GM18508 (cell line): ENCODE results near the gene MRPL42.

ENCODE experiments used
- ATAC-seq: cut with Tn5 transposase; IDR thresholded peaks from one replicate; pipeline ENCODE4 v1.9.1; 2021; ENCODE audit warnings: moderate number of reproducible peaks; ENCODE audit not compliant: insufficient read depth, unreplicated experiment

MRPL42 gene

DNA sequence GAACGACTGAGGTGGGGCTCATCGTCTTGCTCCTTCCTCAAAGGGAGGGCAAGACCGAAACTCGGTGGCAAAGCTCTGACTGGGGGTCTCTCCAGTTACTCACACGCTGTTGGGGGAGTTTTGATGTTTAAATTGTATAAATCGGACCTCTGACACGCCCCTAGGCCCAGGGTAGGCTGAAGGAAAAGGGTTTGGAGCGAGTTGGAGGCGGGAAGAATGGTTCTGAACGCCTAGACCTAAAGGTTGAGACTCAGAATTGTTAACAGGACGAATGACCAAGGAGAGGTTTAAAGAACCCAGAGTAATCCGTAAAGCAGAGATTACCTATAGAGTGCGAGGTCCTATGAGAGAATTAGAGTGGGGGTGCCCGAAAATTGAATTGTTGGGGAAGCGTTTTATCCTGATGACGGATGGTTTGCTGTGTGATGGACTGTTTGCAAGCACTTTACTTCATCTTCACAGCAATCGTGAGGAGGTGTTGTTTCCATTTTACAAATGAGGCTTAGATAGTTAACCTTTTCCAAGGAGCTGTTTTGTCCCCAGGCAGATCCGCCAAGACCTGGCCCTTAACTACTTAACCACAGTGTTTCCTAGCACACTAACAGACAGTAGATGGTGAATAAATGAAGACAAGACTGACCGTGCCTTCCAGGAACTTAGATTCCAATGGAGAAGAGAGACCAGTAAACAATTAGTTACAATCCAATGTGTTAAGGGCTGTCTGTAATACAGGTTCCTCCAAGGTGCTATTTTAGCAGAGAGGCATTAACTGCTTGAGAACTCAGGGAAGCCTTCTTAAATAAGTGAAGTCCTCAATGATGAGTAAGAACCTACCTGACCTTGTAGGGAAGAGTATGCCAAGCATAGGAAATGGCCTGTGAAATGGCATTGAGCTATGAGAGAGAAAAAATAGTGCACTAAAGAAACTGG, 24.6 kb upstream of the MRPL42 start:
- no peak for ATAC-seq

DNA sequence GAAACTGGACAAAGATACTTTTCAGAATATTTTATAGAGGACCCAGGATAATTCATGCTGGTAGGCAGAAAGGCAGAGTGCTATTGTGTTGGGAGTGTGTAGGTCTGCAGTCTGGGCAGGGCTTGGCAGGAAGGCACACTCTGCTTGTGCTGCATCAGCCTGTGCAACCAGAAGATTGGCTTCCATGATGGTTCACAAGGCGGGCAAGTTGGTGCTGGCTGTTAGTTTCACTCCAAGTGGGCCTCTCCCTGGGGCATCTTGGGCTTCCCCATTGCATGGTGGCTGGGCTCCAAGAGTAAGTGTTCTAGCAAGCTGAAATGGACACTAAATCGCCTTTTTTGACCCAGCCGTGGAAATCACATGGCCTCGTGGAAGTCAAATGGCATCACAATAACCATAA, 23.7 kb upstream of the MRPL42 start:
- ATAC-seq = no peak

DNA sequence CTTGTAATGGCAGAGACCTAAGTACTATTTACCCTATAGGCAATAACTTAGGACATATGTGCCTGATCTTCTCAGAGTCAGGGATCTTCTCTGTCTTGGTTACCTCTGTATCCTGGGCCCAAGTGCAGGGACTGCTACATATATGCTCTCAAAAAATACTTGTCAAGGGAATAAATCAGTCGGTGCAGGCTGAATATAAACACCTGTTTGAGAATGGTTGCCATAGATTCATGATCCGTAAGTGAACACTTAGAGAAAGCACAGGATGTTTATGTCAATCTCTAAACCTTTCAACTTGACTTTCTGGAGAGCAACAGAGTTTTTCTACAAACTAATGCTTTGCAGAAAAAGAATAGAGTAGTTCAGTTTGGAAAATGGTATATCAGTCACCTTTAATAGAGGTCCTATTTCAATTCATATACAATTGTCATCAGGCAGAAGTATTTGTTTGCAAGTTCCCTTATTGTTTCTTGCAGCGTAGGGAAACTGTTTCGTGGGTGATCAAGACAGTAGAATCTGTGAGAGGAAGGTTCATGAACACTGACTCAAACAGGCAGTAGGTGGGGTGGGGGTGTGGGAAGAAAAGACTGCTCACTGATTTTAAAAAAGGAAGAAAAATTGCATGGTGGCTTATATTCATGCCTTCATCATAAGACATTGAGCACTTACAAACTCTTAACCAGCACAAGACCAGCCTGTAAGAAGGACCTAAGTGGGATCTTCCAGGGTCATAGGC, 19.6 kb upstream of the MRPL42 start:
- no peak for ATAC-seq

DNA sequence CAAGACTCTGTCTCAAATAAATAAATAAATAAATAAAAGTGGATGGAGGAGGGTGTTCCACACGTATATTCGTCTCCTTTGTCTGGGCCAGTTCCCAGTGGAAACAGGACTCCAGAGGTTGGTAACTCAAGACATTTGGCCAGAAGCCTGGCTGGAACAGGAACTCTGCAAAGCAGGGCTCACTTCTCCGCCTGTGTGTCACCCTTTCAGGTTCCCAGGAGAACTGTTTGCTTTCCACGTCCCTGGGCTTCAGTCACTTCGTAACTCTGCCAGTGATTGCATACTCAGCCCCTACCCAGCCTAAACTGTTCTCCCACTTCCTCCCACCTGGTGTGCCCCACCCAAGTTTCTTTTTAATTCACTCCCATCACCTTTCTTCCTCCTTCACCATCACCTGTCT, 18.5 kb upstream of the MRPL42 start:
- no peak for ATAC-seq

DNA sequence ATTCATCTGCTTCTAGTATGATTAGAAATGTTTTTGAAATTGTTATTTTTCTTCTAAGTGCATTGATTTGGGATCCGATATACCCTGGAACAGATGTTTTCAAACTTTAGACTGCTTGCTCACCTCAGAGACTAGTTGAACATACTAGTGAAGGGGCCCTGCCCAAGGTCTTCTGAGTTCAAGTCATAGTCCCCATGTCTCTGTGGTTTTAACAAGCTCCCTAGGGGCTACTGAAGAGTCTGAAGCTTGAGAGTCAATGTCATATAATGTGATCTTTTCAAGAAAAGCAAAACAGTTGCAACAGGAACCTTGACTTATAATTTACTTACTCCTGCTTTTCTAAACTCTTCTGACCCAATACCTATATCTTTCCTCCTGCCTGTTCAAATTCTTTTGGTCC, 18.0 kb upstream of the MRPL42 start:
- no peak for ATAC-seq

DNA sequence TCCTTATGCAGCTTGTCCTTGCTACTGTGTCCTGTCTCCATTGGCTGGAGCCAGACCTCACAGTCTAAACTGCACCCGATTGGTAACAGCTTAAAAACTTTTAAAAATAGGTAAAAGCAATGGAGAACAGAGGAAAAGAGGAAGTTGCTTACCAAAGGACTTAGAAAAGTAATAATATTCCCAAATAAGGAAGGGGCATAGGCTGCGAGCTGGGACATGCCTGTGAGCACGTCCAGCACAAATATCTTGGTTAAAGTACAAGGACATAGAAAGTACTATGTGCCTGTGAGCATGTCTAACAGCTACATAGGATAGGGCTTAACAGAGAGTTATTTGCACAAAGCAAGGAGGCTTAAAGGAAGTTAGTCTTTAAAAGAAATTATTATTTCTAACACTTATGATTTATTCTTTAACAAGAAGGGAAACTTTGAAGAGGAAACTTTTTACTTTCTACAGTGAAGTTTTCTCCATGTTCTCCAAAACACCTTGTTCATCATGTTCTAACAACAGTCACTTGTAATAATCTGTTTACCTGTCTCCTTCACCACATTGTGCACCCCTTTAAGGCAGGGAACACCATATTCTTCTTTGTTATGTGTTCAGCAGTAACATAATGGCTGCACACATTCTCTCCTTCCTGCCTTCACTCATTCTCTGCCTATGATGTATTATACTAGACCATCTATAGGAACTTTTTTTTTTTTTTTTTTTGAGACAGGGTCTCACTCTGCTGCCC, 15.7 kb upstream of the MRPL42 start:
- ATAC-seq = no peak

DNA sequence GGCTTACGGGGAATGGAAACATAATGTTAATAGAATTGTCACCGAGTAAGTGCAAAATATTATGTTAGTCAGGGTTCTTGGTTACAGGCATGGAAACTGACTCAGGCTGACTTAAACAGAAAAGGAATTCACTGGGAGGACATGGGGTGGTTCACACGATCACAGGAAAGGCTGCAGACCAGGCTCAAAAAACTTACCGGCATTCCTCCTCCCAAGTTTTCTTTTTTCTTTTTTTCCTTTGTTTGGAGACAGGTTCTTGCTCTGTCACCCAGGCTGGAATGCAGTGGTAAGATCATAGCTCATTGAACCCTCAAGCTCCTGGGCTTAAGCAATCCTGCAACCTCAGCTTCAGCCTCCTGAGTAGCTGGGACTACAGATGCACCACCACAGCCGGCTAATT, 13.7 kb upstream of the MRPL42 start:
- no peak for ATAC-seq

DNA sequence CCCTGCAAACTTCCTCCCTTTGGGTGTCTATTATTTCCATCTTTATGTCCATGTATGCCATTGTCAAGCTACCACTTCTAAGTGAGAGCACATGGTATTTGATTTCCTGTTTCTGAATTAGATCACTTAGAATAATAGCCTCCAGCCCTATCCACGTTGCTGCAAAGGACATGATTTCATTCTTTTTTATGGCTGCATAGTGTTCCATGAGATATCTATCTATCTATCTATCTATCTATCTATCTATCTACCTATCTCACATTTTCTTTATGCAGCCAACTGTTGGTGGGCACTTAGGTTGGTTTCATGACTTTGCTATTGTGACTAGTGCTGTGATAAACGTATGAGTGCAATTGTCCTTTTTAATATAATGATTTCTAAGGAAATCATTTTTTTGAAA, 11.2 kb upstream of the MRPL42 start:
- ATAC-seq = no peak

DNA sequence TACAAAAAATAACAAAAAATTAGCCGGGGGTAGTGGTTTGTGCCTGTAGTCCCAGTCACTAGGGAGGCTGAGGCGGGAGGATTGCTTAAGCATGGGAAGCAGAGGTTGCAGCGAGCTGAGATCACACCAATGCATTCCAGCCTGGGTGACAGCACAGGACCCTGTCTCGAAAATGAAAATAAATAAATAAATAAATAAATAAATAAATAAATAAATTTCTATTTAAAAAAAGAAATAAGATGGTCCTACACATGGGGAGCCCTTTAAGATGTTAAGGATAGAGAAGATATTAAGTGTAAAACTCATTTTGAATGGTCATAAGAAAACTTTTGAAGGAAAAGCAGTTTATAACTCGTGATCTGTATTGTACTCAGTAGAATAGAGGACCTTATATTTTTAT, 8.2 kb upstream of the MRPL42 start:
- no peak for ATAC-seq

DNA sequence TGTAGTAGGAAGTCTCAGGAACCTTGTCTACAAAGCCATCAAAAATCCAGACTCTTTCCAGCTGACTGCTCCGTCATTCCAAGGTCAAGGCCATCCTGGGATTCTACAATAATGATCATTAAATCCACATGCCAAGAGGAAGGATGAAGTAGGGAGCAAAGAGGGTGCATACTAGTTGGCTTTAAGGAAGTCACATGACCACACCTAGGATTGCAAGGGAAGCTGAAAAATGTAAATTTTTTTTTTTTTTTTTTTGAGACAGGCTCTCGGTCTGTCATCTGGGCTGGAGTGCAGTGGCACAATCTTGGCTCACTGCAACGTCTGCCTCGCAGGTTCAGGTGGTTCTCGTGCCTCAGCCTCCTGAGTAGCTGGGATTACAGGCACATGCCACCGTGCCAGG, 7.3 kb upstream of the MRPL42 start:
- no peak for ATAC-seq

DNA sequence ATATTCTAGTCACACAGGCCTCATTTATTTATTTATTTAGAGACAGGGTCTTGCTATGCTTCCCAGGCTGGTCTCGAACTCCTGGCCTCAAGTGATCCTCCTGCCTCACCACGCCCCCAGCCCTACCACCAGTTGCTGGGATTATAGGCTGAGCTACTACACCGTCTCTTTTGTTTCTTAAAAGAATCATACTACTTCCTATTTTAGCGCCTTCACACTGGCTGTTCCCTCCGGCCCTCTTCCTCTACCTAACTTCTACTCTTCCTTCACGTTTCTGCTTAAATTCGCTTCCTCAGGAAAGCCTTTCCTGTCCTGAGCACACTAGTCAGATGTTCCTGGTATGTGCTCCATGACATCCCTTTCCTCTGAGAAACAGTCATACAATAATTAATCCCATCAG, 6.4 kb upstream of the MRPL42 start:
- no peak for ATAC-seq

DNA sequence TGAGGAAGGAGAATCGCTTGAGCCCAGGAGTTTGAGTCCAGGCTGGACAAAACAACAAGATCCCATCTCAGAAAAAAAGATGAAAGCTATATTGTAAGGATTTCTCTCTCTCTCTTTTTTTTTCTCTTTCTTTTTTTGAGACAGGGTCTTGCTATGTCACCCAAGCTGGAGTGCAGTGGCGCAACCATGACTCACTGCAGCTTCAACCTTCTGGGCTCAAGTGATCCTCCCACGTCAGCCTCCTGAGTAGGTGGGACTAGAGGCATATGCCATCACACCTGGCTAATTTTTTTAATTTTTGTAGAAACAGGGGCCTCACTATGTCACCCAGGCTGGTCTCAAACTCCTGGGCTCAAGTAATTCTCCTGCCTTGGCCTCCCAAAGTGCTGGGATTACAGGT, 5.8 kb upstream of the MRPL42 start:
- ATAC-seq = no peak

DNA sequence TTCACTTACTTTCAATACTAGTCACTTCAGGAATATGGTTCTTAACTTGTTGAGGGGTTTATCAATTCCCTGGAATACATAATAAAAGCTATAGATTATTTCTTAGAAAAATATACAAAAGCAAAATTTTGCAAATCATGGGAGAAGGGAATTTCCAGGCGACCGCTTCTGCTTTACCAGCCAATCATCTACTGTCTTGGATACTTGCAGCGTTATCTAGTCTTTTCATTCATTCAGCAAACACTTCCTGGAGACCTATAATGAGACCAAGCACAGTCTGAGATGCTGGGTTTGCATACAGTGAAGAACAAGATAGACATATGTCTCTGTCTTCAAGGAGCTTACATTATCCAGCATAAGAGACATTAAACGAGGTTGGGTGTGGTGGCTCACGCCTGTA, 1.5 kb upstream of the MRPL42 start:
- ATAC-seq = no peak

DNA sequence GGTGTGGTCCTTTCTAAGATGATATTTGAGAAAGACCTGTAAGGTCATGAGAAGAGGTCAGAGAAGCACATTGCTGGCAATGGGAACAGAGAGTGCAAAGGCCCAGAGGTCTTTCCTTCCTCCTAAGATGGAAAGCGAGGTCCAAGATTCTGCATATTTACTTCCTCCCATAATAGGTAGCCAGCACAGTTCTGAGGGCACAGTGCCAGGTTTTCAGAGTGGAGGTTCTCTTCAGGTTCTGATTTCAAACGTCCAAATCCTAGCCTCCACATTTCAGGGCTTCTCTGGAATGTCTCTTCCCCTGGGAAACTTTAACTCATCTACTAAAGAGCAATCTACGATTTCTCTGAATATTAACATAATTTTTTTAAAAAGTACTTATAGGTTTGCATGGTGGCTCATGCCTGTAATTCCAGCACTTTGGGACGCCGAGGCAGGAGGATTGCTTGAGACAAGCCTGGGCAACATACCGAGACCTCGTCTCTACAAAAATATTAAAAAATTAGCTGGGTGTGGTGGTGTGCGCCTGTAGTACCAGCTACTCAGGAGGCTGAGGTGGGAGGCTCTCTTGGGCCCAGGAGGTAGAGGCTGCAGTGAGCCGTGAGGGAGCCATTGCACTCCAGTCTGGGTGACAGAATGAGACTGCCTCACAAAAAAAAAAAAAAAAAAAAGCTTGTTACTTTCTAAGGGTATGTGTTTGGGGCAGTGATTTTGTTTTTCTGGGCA, 526 bp upstream of the MRPL42 start:
- ATAC-seq = no peak

DNA sequence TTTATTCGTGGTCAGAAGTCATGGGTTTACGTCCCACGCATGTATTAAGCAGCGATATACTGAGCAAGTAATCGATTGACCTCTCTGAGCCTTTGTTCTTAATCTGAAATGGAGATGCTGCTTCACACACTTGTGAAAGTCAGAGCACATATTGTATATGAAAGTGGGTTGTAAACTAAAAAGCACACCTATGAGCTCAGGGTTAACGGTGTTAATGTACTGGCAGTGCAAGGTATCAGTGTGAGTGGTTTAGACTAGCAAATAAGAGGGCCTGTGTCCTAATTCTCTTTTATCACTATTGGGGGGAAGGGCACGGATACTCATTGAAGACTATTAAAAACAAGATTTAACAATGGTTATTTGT, 676 bp downstream of the MRPL42 start:
- ATAC-seq = peak; percentile 11

DNA sequence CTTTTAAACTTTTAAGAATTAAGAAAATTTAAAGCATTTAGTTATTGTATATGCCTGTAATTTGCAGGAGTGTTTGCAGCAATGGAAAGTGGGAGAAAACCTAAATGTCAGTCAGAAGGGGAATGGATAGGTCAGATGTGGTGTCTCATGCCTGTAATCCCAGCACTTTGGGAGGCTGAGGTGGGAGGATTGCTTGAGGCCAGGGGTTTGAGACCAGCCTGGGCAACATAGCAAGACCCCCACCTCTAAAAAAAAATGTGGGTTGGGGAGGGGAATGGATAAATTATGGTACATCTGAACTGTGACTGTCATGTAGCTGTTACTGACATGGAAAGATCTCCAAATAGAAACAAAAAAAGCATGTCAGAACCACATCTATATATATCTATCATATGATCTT, 2.1 kb downstream of the MRPL42 start:
- ATAC-seq = no peak

DNA sequence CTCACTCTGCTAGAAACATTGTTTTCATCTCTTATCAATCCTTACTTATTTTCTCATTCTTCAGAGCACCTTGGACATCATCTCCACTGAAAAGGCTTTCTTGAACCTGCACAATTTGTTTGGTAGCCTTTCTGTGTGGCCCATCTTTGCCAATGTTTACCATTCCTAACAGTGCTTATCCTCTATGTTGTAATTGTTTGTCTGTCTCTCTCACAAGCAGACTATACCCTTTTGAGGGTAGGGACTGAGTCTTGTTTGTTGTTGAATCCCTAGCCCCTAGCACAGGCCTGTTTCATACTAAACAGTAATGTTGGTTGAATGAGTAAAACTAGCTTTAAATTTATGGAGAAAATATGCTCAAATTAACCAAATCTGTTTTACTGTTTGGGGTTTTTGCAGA, 9.2 kb downstream of the MRPL42 start:
- ATAC-seq = no peak

DNA sequence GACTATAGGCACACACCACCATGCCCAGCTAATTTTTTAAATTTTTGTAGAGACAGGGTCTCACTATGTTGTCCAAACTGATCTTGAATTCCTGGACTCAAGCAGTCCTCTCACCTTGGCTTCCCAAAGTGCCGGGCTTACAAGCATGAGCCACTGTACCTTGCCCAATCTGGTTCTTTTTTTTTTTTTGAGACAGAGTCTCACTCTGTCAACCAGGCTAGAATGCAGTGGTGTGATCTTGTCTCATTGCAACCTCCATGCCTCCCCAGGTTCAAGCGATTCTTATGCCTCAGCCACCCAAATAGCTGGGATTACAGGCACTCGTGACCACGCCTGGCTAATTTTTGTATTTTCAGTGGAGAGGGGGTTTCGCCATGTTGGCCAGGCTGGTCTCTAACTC, 15.4 kb downstream of the MRPL42 start:
- ATAC-seq = no peak

DNA sequence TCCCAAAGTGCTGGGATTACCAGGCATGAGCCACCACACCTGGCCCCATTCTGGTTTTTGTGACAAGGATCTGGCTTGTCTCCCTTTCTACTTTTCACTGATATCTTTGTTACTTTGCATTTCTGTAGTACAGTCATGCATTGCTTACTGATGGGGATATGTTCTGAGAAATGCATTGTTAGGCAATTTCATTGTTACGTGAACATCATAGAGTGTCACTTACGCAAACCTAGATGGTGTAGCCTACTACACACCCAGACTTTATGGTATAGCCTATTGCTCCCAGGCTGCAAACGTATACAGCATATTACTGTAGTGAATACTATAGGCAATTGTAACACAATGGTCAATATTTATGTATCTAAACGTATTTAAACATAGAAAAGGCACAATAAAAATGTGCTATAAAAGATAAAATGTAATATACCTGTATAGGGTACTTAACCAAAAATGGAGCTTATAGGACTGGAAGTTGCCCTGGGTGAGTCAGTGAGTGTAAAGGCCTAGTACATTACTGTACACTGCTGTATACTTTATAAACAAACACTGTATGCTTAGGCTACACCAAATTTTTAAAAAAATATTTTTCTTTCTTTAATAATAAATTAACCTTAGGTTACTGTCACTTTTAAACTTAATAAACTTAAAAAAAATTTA, 16.0 kb downstream of the MRPL42 start:
- no peak for ATAC-seq
